GM12892 (cell line): Measurements from ENCODE around the gene UHMK1.

ENCODE experiments used
- POLR2A ChIP-seq: IDR thresholded peaks from 2 replicates; pipeline ENCODE4 v1.6.1; 2011; ENCODE audit warnings: low read depth, low read length, control low read depth
- POLR2AphosphoS5 ChIP-seq: IDR thresholded peaks from 2 replicates; pipeline ENCODE4 v1.6.1; 2011; ENCODE audit warnings: low read depth, low read length, control low read depth
- TAF1 ChIP-seq: IDR thresholded peaks from 2 replicates; pipeline ENCODE4 v1.6.1; 2011; ENCODE audit warnings: low read depth, mild to moderate bottlenecking, control low read depth, low read length, borderline replicate concordance

GRCh38 chr1:162458236-162458635, 39.4 kb upstream of the UHMK1 start:
- TF ChIP-seq TAF1 (no peak), POLR2AphosphoS5 (no peak), POLR2A (no peak)
